GM23338 (cell line): ENCODE measurements around the gene PTCHD1. TPM values are rescaled to one million over a fixed set of nuclear protein-coding genes. Genes with fewer than 3 reads are reported as not detected.

Source experiments
- ATAC-seq: fragments of 200-7000 bp; cut with Tn5 transposase; 3 replicates; pipeline ENCODE4 v1.9.1; 2020
- DNase-seq: peaks from one replicate; pipeline ENCODE4 v3.0.0-alpha.2; 2015; ENCODE audit warnings: low spot score
- H2AFZ ChIP-seq: fragments of 200-600 bp; sonication (generic); 2 replicates; pipeline ENCODE4 v1.8.0; 2016; ENCODE audit warnings: antibody characterized with exemption, mild to moderate bottlenecking, moderate library complexity
- H3F3A ChIP-seq: fragments of 200-600 bp; sonication (generic); replicated peaks from 2 replicates; pipeline ENCODE4 v1.8.0; 2017; ENCODE audit warnings: antibody characterized with exemption, mixed run types, low read depth
- H3K27ac ChIP-seq: fragments of 200-600 bp; sonication (generic); 2 replicates; pipeline ENCODE4 v1.6.1; 2016; ENCODE audit warnings: low read depth
- H3K27me3 ChIP-seq: fragments of 200-600 bp; sonication (generic); 2 replicates; pipeline ENCODE4 v1.8.0; 2016; ENCODE audit warnings: mild to moderate bottlenecking, mixed run types, moderate library complexity; ENCODE audit not compliant: insufficient read depth
- H3K36me3 ChIP-seq: fragments of 200-600 bp; sonication (generic); 2 replicates; pipeline ENCODE4 v1.8.0; 2016; ENCODE audit warnings: mild to moderate bottlenecking; ENCODE audit not compliant: insufficient read depth
- H3K4me1 ChIP-seq: fragments of 200-600 bp; sonication (generic); 2 replicates; pipeline ENCODE4 v1.8.0; 2016; ENCODE audit warnings: mild to moderate bottlenecking, moderate library complexity; ENCODE audit not compliant: insufficient read depth
- H3K4me2 ChIP-seq: fragments of 200-600 bp; sonication (generic); 2 replicates; pipeline ENCODE4 v1.7.1; 2017; ENCODE audit warnings: mixed run types
- H3K4me3 ChIP-seq: fragments of 200-600 bp; sonication (generic); 2 replicates; pipeline ENCODE4 v1.6.1; 2016; ENCODE audit warnings: mixed run types
- H3K79me2 ChIP-seq: fragments of 200-600 bp; sonication (generic); replicated peaks from 2 replicates; pipeline ENCODE4 v1.8.0; 2017; ENCODE audit warnings: mild to moderate bottlenecking; ENCODE audit not compliant: insufficient read depth
- H3K9me2 ChIP-seq: fragments of 200-600 bp; sonication (generic); 2 replicates; pipeline ENCODE4 v1.8.0; 2017; ENCODE audit not compliant: insufficient read depth
- H4K20me1 ChIP-seq: fragments of 200-600 bp; sonication (generic); replicated peaks from 2 replicates; pipeline ENCODE4 v1.8.0; 2017; ENCODE audit warnings: mild to moderate bottlenecking; ENCODE audit not compliant: insufficient read depth
- H3K27ac Mint-ChIP-seq: 2 replicates; pipeline ENCODE4 v1.8.0; 2020; ENCODE audit warnings: inconsistent platforms, mild to moderate bottlenecking, moderate library complexity, mixed read lengths
- H3K27me3 Mint-ChIP-seq: 3 replicates; pipeline ENCODE4 v1.8.0; 2022; ENCODE audit warnings: low read depth, mild to moderate bottlenecking, moderate library complexity, mixed read lengths, inconsistent platforms; ENCODE audit not compliant: insufficient read depth, poor library complexity
- H3K36me3 Mint-ChIP-seq: 3 replicates; pipeline ENCODE4 v1.8.0; 2021; ENCODE audit warnings: low read depth, mild to moderate bottlenecking, inconsistent platforms, moderate library complexity, mixed read lengths
- H3K4me1 Mint-ChIP-seq: 3 replicates; pipeline ENCODE4 v1.8.0; 2020; ENCODE audit warnings: mild to moderate bottlenecking, inconsistent platforms, mixed read lengths
- H3K4me3 Mint-ChIP-seq: 3 replicates; pipeline ENCODE4 v1.8.0; 2021; ENCODE audit warnings: moderate library complexity, mild to moderate bottlenecking, inconsistent platforms, mixed read lengths
- H3K9me3 Mint-ChIP-seq: 3 replicates; pipeline ENCODE4 v1.8.0; 2020; ENCODE audit warnings: moderate library complexity, mild to moderate bottlenecking, inconsistent platforms, mixed read lengths
- CREB1 ChIP-seq: fragments of 250-450 bp; sonication (Bioruptor Pico); IDR thresholded peaks from 2 replicates; pipeline ENCODE4 v1.5.0; 2020; ENCODE audit warnings: low read depth, mild to moderate bottlenecking, moderate library complexity
- CTCF ChIP-seq, 2 experiments: fragments of 200-600 bp in 1 of 2; sonication (generic) in 1 of 2; conservative IDR thresholded peaks; 2 replicates each; pipeline versions ENCODE4 v1.5.1 to v1.6.1; 2016 to 2017; ENCODE audit warnings: antibody characterized with exemption in 2 of 2, low read depth in 2 of 2, mild to moderate bottlenecking in 2 of 2, moderate library complexity in 1 of 2
- ETS1 ChIP-seq: IDR thresholded peaks from 2 replicates; pipeline ENCODE4 v1.6.1; 2016; ENCODE audit warnings: antibody characterized with exemption
- EZH2 ChIP-seq: fragments of 200-600 bp; sonication (generic); IDR thresholded peaks from one replicate; pipeline ENCODE4 v1.8.0; 2017; ENCODE audit warnings: antibody characterized with exemption, mild to moderate bottlenecking, low read depth; ENCODE audit not compliant: unreplicated experiment
- EZH2phosphoT487 ChIP-seq: fragments of 200-600 bp; sonication (generic); IDR thresholded peaks from one replicate; pipeline ENCODE4 v1.8.1; 2018; ENCODE audit warnings: antibody characterized with exemption; ENCODE audit not compliant: unreplicated experiment
- JUNB ChIP-seq: IDR thresholded peaks from one replicate; pipeline ENCODE4 v1.6.1; 2016; ENCODE audit warnings: antibody characterized with exemption; ENCODE audit not compliant: unreplicated experiment
- POLR2AphosphoS5 ChIP-seq: IDR thresholded peaks from 2 replicates; pipeline ENCODE4 v1.6.1; 2016; ENCODE audit warnings: antibody characterized with exemption, low read depth
- REST ChIP-seq: IDR thresholded peaks from one replicate; pipeline ENCODE4 v1.6.1; 2018; ENCODE audit warnings: antibody characterized with exemption; ENCODE audit not compliant: unreplicated experiment
- ZNF114 ChIP-seq: fragments of 250-450 bp; sonication (Bioruptor Pico); IDR thresholded peaks from 2 replicates; pipeline ENCODE4 v1.5.0; 2020; ENCODE audit warnings: mild to moderate bottlenecking, moderate library complexity
- ZNF331 ChIP-seq: fragments of 250-450 bp; sonication (Bioruptor Pico); IDR thresholded peaks from 2 replicates; pipeline ENCODE4 v1.5.0; 2020; ENCODE audit warnings: low read depth, mild to moderate bottlenecking, moderate library complexity
- polyA plus RNA-seq: library from polyadenylated mRNA; unstranded; fragments of >200 nt; fragmentation: Nextera tagmentation; extraction: Ambion mirVana; gene quantifications from 2 replicates; pipeline ENCODE4 v1.2.1, GENCODE V29; 2016
- total RNA-seq: library from RNA; depleted of rRNA; stranded (reverse); fragments of >200 nt; shearing (Covaris generic); gene quantifications from 2 replicates; pipeline ENCODE4 v1.2.3, GENCODE V29; 2014

The PTCHD1 gene
- total and polyA plus RNA-seq, 2 experiments from 2014 or later, result 1.5 to 1.9 TPM

- no peak for TF ChIP-seq REST
- TF ChIP-seq EZH2phosphoT487, result no peak
- no peak for TF ChIP-seq POLR2AphosphoS5
- TF ChIP-seq ZNF331 (CRISPR knock-in tag), result no peak
- no peak for TF ChIP-seq CTCF (conservative IDR thresholded peaks at IDR 0.05; ENCODE audit: low read depth in 2 of 2)
- no peak for TF ChIP-seq ETS1
- no peak for TF ChIP-seq CREB1 (CRISPR knock-in tag)
Measured at GRCh38 chrX:23383411-23383810, 48.8 kb downstream of the PTCHD1 start (continued).

GRCh38 chrX:23385242-23385641 lies 50.6 kb downstream of the PTCHD1 start:
- Histone ChIP-seq H3K79me2 (no peaks in the 10 kb centered on the region), H3K9me2 (no peaks in the 10 kb centered on the region), H3K36me3 (no peaks in the 10 kb centered on the region), H2AFZ (no peak overlapping the region), H4K20me1 (no peaks in the 10 kb centered on the region), H3K4me3 (no peak overlapping the region), H3K4me1 (peaks cover 6% of the 10 kb centered on the region), H3F3A (no peaks in the 10 kb centered on the region), H3K4me2 (no peak overlapping the region), H3K27me3 (no peaks in the 10 kb centered on the region), H3K27ac (no peak overlapping the region)
- ATAC-seq (no peak), DNase-seq (no peak)
- no peak overlapping the region for H3K27ac Mint-ChIP-seq
- H3K4me1 Mint-ChIP-seq, result peaks cover 32% of the 10 kb centered on the region
- H3K27me3 Mint-ChIP-seq, result no peaks in the 10 kb centered on the region
- H3K4me3 Mint-ChIP-seq, result no peak overlapping the region
- H3K9me3 Mint-ChIP-seq, result no peaks in the 10 kb centered on the region
- H3K36me3 Mint-ChIP-seq, result no peaks in the 10 kb centered on the region
- TF ChIP-seq ZNF331 (CRISPR knock-in tag), result no peak
- TF ChIP-seq ZNF114 (CRISPR knock-in tag), result no peak
- no peak for TF ChIP-seq POLR2AphosphoS5
- no peak for TF ChIP-seq CTCF (conservative IDR thresholded peaks at IDR 0.05; ENCODE audit: low read depth in 2 of 2)
- no peak for TF ChIP-seq REST
- no peak for TF ChIP-seq JUNB
- no peak for TF ChIP-seq CREB1 (CRISPR knock-in tag)
- no peak for TF ChIP-seq EZH2
